GM21447 (cell line): ENCODE measurements around the gene LNPEP.
"Not testable (repeated sequence)": the region's sequence is repeated elsewhere in the genome, so short reads cannot be mapped to it uniquely, and the experiment has no call there.

Source experiments
- ATAC-seq: cut with Tn5 transposase; IDR thresholded peaks from one replicate; pipeline ENCODE4 v1.9.1; 2021; ENCODE audit not compliant: unreplicated experiment

Gene LNPEP

DNA sequence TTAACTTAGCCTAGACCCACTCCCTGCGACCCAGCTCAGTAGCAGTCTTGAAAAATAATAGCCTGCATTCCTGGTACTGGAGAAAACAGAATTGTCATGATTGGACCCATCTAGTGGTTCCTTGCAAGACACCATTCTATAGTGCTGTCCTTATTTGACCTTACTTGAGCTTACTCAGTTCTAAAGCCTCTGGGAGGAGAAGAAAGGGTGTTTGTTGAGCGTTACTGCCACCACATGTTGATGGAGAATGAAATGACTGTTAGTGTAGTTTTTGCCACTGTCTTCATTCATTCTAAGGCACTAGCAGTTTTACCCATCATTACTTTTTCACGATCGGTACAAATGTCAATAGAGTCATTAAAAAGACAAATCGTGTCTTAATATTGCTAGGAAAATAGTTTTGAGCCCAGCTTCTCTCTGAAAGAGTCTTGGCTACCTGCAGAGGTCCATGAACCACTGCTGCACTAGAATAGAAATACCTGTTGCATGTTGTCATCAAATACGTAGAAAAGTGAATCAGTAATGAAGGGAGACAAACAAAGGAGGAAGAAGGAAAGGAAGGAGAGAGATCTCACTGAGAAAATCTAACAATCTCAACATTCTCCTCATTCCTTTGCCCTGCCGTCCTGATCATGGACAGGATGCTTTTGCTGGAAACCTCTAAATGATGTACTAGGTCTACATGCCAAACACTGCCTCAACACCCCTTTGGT lies 110.5 kb downstream of the LNPEP start:
- ATAC-seq = no peak

DNA sequence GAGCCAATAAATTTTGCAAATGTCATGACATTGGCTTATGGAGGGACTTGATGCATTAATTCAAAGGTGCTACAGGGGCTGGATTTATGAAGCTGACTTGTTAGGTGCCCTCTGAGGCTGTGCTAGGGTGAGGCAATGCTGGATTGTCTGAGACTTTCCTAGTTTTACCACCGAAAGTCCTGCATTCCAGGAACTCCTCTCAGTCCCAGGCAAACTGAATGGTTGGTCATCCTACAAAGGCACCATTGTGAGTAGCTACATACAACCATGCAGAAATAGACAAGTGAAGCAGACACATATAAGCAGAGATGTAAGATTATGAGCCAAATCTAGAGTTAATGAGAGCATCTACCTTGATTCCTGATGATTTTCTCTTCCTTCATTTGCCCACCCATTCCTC lies 111.2 kb downstream of the LNPEP start:
- no peak for ATAC-seq

DNA sequence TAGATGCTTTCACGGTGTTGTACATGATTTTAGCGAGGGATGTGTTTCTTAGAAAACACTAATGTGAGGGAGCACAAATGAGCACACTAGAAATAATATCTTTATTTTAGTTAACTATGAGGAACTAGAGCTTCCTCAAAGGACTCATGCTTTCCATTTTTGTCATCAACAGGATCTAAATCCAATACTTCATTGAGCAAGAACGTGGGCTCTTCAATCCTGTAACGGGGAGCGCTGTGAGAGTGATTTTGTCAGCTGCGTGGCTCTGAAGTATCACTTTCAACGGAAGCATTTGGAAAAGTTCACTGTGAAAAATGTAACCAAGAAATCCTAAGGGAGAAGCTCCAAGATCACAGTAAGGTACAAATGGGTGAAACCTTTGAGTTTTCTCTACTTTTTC lies 113.3 kb downstream of the LNPEP start:
- no peak for ATAC-seq

DNA sequence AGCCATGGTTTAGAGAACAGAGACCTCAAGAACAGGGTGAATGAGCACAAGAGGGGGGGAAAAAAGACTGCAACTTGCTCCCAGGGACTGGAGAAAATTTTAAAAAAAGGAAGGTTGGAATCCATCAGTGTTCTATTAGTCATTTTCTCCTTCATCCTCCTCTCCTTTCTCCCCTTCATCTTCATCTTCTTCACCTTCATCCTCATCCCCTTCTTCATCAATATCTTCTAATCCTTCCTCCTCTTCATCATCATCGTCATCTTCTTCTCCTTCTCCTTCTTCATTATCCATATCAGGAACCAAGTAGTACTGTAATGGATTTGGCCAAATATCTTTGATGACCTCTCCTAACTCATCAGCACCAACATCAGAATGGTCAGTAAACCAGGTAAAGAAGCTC lies 120.4 kb downstream of the LNPEP start:
- no peak for ATAC-seq

DNA sequence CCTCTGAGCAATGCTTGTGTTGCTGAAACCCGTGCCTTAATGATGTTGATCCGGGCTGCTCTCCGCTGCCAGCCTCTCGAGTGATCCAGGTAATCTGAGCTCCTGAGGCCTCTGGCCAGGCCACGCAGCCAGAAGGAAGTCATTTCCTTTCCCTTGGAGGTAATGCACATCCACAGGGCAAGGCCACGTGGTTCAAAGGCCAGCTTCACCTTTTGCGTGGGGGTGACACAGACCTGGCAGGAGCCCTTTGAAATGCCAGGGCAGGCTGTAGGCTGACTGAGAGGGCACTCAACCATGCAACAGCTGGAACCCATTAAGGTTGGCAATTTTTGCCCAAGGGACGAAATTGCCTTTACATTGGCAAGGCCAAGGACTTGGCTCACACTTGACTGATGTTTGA lies 126.2 kb downstream of the LNPEP start:
- no peak for ATAC-seq

DNA sequence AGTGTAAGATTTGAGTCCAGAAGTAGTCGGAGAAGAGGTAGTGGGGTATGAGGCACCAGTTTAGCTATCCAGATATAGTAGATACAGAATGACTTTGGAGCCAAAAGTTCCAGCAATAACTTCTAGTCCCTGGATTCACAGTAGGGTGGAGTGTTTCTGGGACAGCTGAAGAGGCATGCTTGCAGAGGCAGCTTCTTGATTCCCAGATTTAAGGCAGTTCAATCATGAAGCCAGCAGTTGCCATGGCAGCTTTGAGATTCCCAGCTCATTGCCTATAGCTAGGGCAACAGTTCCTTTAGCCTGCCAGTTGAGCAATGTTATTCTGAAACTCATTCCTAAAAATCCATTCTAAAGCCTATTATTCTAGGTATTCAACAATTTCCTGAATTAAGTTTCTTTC lies 127.4 kb downstream of the LNPEP start:
- ATAC-seq = no peak

DNA sequence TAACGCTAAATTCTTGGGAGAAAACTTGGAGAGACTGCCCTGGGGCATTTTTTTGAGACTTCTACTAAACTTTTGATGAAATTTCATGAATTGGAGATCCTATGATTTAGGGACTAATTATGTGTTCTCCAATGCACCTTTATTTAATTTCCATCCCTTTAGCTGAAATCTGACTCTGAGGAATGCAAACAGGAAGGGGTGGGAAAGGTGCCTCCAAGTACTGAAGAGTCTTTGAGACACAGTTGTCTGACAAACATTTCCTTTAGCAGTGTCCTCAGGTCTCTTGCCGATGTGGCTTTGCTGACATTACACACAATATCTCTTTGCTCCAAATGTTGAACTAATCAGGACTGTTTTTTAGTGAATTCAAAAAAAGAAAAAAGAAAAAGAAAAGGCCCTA lies 129.6 kb downstream of the LNPEP start:
- ATAC-seq = no peak

DNA sequence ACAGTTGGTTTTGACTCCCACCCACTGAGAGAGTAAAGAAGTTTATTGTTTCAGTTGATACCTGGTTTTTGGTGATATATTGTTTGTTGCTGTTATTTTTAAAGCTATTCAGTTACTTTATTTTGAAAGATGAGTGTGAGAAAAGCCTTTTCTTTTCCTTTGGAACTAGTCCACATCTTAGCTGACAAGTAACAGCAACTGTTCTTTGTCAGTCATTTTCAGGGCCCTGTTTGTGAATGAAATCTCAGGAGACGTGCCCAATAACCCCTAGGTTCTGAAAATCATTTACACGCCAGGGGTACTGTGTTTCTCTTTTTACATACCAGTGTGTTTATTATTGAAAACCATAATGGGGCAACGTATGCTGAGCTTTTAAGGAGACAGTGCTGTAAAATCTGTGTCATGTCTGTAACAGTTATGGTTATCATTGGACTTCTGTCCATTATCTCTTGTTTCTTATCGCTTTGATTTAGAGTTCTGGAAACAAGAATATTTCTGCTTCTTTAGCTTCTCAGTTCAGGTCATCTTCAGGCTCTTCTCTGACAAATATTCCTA lies 131.5 kb downstream of the LNPEP start:
- no peak for ATAC-seq

DNA sequence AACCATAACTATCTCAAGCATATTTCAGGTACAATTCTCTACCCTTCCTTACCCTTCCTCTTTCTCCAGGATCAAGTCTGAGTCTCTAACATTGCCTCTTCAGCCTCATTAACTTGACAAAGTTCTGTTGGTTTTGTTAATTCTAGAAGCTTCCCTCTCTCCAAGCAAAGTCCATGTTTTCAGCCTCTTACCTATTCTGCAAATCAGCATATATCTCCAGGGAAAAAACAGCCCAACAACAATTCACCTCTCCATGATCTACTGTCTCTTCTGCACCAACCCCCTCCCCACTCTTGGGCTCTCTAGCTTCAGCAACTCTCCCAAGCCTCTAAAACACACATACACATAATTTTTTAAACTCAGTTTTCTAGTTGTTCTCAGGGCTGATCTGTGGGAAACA lies 134.4 kb downstream of the LNPEP start:
- no peak for ATAC-seq

DNA sequence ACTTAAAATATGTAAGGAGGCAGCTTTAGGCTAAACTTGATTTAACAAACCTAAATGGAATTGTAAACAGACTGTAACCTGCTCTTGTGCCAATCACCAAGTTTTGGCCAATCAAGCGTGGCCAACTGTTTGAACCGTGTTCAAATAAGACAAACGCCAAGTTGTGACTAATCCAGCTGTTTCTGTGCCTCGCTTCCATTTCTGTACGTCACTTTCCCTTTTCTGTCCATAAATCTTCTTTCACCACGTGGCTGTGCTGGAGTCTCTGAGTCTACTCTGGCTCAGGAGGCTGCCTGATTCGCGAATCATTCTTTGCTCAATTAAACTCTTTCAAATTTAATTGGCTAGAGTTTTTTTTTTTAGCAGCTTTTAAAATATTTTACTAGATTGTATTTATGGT lies 135.2 kb downstream of the LNPEP start:
- no peak for ATAC-seq

DNA sequence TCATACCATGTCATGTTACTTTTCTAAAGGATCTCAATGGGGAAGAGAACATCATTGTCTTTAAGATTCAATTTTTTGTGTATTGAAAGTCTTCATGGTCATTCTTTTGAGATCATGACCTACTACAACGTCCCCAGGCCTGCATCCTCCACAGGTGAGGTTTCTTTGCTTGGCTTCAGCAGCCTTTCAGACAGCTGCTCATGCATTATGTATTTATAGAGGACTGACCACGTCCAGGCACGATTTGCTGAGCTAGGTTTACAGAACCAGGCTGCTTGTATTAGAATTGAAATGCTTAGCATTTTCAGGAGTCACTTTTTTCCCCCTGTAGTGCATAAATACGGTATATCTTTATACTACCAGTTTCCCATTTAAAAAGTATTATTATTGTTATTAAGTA lies 136.1 kb downstream of the LNPEP start:
- no peak for ATAC-seq

DNA sequence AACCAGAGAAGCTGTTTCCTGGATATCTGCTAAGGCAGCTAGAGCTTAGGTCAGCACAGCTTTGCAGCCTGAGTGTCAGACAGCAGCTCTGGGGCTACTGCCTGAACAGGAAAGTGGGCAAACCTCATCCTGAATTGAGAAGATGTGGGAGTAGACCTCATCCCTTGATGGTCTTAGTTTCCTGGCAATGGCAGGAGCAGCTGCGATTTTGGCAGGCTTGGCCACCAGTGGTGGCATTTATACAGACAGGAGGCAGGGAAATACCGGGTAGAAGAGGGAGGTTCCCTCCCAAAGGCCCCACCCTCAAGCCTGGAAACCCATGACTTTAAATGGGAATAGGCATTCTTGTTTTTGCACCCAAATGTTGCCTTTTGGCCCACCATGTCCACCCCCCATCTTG lies 136.8 kb downstream of the LNPEP start:
- no peak for ATAC-seq

DNA sequence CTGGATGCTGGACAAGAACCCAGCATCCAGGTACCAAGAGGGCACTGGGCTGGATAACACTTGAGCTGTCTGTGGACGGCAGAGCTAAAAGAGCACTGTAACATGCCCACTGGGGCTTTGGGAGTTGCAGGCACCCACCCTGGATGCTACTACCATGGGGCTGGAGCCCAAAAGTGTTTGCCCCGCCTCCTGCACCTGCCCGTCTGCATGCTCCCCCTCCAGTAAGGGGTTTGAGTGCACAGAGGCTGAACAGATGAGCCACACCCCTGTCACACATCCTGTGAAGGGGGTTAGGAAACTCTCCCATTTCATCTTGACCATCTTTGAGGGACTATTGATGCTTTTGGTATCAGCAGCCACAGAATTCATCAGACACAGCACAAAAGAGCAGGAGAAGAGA lies 137.5 kb downstream of the LNPEP start:
- ATAC-seq = no peak

DNA sequence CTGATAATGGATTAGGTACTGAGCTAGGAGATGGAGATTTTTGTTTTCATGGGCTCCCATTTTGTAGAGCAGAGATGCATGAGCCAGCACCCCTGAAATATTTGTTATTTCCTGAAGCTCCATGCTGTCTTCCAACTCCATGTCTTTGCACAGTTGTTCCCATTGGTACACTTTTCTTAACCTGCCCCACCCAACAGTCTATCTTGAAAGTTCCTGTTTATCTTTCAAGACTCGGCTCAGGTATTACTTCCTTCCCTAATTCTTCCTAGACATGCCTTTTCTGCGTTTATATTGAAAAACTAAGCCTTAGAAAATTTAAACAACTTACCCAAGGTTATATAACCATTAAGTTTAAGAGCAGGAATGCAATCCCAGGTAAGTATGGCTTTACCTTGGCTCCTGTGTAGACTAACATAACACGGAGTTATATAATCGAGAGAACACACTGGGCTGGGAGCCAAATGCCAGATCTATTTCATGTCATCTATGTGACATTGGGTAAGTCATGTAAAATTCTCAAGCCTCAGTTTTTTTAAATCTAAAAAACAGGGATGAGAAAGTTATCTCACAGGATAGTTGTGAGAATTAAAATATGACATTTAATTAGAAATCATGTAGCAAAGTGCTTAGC lies 139.1 kb downstream of the LNPEP start:
- ATAC-seq = no peak

DNA sequence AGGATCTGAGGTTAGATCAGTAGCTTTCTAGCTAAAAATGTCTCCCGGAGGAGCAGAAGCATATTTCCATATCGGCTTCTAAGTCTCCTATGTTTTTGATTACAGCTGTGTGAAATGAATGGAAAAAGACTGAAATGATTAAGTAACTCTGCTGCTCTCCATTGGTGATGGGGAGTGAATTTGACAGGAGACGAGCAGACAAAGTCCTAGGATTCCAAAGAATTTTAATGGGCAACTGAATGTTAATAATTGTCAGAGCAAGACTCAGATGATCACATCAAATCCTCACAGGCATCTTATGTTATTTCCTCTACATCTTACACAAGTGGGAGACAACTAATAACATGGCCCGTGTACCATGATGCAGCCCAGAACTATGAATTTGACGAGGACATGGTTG lies 139.8 kb downstream of the LNPEP start:
- ATAC-seq = no peak

DNA sequence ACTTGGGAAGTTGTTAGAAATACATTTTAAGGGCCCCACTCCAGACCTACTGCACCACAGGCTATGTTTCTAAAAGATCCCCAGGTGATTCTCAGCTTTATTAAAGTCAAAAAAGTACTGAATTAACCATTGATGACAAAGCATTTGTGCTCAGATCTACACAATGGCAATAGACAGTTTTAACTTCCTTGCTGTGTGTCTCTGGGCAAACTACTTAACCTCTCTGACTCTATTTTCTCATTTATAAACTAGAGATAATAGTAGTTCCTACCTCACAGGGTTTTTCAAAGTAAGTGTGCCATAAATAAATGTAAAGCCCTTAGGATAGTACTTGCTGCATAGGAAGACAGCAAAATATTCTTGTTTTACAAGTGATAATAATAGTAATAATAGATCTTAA lies 140.2 kb downstream of the LNPEP start:
- no peak for ATAC-seq

DNA sequence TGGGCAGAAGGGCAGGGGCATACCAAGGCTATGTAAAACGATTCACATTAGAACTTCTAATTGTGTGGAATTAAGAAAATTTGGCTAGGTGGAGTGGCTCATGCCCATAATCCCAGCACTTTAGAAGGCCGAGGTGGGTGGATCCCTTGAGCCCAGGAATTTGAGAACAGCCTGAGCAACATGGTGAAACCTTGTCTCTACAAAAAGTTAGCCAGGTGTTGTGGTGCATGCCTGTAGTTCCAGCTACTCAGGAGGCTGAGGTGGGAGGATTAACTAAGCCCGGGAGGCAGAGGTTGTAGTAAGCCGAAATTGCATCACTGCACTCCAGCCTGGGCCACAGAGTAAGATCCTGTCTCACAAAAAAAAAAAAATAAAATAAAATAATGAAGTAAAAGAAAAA lies 141.4 kb downstream of the LNPEP start:
- ATAC-seq = no peak

DNA sequence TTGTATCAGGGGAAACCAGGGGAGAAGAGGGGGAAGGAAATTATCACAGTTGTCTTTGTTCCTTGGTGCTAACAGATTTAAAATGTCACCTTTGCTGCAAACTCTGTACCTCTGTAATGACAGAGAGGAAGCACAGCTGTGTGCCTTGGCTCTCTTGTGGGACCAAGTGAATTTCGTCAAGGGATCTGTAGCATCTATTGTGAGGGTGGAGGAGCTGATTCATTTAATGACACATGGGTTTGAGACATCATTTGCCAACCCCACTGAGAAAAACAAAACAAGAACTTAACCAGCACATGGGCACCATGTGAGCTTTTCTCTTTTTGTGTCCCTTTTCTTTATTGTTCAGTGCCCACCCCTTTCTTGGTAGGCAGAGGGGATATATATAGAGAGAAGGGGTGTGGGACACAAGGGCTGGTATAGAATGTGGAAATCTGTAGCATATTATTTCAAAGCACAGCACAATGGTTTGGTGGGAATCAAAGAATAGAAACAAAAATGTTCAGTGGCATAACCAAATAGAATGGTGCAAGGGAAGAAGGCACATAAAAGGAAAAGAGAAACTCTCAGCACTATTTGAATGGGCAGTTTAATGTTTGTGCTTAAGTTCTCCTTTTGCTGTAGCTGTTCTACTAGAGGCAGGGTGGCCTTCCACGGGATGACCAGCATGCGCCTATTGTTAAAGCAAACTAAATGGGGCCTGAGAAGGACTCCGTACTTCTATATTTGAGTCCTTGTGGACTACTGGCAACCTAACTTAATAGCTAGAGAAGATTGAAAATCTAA lies 143.3 kb downstream of the LNPEP start:
- no peak for ATAC-seq

DNA sequence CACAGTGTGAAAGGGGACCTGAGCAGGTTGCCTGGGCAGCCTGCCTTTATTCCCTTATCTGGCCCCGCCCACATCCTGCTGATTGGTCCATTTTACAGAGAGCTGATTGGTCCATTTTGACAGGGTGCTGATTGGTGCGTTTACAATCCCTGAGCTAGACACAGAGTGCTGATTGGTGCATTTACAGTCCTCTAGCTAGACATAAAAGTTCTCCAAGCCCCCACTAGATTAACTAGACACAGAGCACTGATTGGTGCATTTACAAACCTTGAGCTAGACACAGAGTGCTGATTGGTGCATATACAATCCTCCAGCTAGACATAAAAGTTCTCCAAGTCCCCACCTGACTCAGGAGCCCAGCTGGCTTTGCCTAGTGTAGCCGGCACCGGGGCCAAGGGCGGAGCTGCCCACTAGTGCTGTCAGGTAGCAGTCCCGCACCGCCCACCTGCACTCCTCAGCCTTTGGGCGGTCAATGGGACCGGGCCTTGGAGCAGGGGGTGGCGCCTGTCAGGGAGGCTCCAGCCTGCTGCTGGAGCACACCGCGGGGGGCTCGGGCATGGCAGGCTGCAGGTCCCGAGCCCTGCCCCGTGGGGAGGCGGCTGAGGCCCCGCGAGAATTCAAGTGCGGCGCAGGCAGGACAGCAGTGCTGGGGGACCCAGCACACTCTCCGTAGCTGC lies 149.0 kb downstream of the LNPEP start:
- ATAC-seq = not testable (repeated sequence)

DNA sequence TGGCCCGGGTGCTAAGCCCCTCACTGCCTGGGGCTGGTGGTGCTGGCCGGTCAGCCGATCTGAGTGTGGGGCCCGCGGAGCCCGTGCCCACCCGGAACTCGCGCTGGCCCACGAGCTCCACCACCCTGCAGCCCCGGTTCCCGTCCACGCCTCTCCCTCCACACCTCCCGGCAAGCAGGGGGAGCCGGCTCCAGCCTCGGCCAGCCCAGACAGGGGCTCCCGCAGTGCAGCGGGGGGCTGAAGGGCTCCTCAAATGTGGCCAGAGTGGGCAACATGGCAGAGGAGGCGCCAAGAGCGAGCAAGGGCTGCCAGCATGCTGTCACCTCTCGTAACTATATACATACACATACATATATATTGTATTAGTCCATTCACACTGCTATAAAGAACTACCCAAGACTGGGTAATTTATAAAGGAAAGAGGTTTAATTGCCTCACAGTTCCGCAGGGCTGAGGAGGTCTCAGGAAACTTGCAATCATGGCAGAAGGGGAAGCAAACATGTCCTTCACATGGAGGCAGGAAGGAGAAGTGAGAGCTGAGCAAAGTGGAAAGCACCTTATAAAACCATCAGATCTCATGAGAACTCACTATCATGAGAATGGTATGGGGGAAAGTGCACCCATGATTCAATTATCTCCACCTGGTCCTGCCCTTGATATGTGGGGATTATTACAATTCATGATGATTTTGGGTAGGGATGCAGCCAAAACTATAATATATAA lies 149.7 kb downstream of the LNPEP start:
- ATAC-seq = no peak
